ENCODE data around the gene SLCO2B1.

Gene SLCO2B1

GRCh38 chr11:75161506-75162095 lies 10.7 kb downstream of the SLCO2B1 start:
- DNase-seq (ENCODE audit: low read depth): no peak

GRCh38 chr11:75162954-75163353 lies 12.0 kb downstream of the SLCO2B1 start:
- DNase-seq (ENCODE audit: low read depth): no peak

GRCh38 chr11:75163921-75164849 lies 13.3 kb downstream of the SLCO2B1 start:
- no peak for DNase-seq (ENCODE audit: low read depth)

- DNase-seq (ENCODE audit: low read depth): no peak
Measured at GRCh38 chr11:75165721-75166120, 14.8 kb downstream of the SLCO2B1 start.

- no peak for DNase-seq (ENCODE audit: low read depth)
Measured at GRCh38 chr11:75166791-75167190, 15.9 kb downstream of the SLCO2B1 start.

- no peak for DNase-seq (ENCODE audit: low read depth)
Measured at GRCh38 chr11:75167617-75168016, 16.7 kb downstream of the SLCO2B1 start.

GRCh38 chr11:75169101-75169885 lies 18.4 kb downstream of the SLCO2B1 start:
- no peak for DNase-seq (ENCODE audit: low read depth)

- DNase-seq (ENCODE audit: low read depth): no peak
Measured at GRCh38 chr11:75170516-75171201, 19.8 kb downstream of the SLCO2B1 start.

GRCh38 chr11:75173336-75173735 lies 22.4 kb downstream of the SLCO2B1 start:
- no peak for DNase-seq (ENCODE audit: low read depth)

GRCh38 chr11:75174781-75175370 lies 24.0 kb downstream of the SLCO2B1 start:
- DNase-seq (ENCODE audit: low read depth): no peak

- DNase-seq (ENCODE audit: low read depth): no peak
Measured at GRCh38 chr11:75182664-75183063, 31.8 kb downstream of the SLCO2B1 start.

GRCh38 chr11:75184051-75184450 lies 33.1 kb downstream of the SLCO2B1 start:
- no peak for DNase-seq (ENCODE audit: low read depth)

GRCh38 chr11:75184757-75185425 lies 34.0 kb downstream of the SLCO2B1 start:
- DNase-seq (ENCODE audit: low read depth): no peak

- no peak for DNase-seq (ENCODE audit: low read depth)
Measured at GRCh38 chr11:75185866-75186265, 35.0 kb downstream of the SLCO2B1 start.

GRCh38 chr11:75186999-75187398 lies 36.1 kb downstream of the SLCO2B1 start:
- no peak for DNase-seq (ENCODE audit: low read depth)

- no peak for DNase-seq (ENCODE audit: low read depth)
Measured at GRCh38 chr11:75188671-75189070, 37.8 kb downstream of the SLCO2B1 start.

GRCh38 chr11:75189108-75189507 lies 38.2 kb downstream of the SLCO2B1 start:
- DNase-seq (ENCODE audit: low read depth): no peak

- no peak for DNase-seq (ENCODE audit: low read depth)
Measured at GRCh38 chr11:75189911-75190310, 39.0 kb downstream of the SLCO2B1 start.

- DNase-seq (ENCODE audit: low read depth): no peak
Measured at GRCh38 chr11:75190652-75191329, 39.9 kb downstream of the SLCO2B1 start.

GRCh38 chr11:75191330-75191717 lies 40.4 kb downstream of the SLCO2B1 start:
- DNase-seq (ENCODE audit: low read depth): no peak

GRCh38 chr11:75193271-75193670 lies 42.4 kb downstream of the SLCO2B1 start:
- DNase-seq (ENCODE audit: low read depth): no peak
